Measurements from ENCODE around the gene RNF180. TPM values are rescaled to one million over a fixed set of nuclear protein-coding genes. Genes with fewer than 3 reads are reported as not detected.

Gene RNF180
- total and polyA plus RNA-seq, 2 of the 13 experiments (the other 11 are each of a cell fraction or from before 2014, with no cell fraction given): 0.20 TPM; not detected in 1

DNA sequence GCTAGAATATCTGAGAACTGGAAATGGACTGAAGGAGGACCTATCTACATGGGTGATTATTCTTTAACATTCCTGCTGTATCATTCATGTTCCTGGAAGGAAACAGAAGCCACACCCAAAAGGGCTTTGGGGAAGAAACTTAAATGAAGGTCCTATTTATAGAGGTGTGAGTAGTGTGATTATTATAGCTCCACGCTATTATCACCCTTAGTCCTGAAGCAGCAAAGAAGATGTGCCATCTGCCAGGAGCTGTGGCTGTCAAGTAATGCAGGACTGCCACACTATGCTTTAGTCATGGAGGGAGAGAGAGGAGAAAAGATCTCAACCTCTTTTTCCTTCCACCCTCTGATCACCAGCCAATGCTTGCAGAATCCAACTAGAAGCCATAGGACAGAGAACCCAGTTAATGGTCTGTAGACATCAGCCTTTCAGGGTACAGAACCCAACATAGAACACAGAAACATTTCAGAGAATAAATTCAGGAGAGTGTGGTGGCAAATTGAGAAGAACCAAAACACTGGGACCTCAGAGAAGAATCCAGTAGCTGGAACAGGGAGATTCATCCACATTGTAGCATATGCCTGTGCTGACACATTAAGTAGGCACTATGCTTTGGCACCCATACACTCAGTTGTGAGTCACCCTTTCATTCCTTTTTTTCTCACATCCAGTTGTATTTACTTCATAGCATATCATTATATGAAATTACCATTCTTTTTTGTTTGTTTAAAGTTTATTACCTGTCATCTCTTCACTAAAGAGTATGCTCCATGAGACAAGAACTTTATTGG lies 21.0 kb upstream of the RNF180 start:
- ATAC-seq: no peak
- in situ Hi-C loops (cut with HindIII; ENCODE audit: extremely low pct_ligation_motif_present, low pct_unique_long_range_greater_than_20kb): no loop called here
- Histone ChIP-seq H3K4me1 (ENCODE audit: insufficient read depth, low read length) (no peaks in the 10 kb centered on the region), H3K36me3 (replicated peaks in 1 of 2; ENCODE audit: control insufficient read depth in 1 of 2, insufficient read depth in 2 of 2, low read length in 2 of 2) (no peaks in the 10 kb centered on the region), H3K79me2 (ENCODE audit: insufficient read depth, low read length) (no peaks in the 10 kb centered on the region), H2AFZ (ENCODE audit: low read length) (no peak overlapping the region), H4K20me1 (ENCODE audit: insufficient read depth, low read length) (no peaks in the 10 kb centered on the region), H3K4me3 (replicated peaks in 1 of 3; ENCODE audit: insufficient read depth in 1 of 3, low read depth in 2 of 3, low read length in 3 of 3) (no peak overlapping the region), H3K9ac (ENCODE audit: insufficient read depth, low read depth, low read length) (no peak overlapping the region), H3K9me3 (ENCODE audit: low read length) (no peaks in the 10 kb centered on the region), H3K4me2 (ENCODE audit: low read depth, low read length) (no peak overlapping the region), H3K27me3 (ENCODE audit: control insufficient read depth in 1 of 2, insufficient read depth in 2 of 2, low read length in 2 of 2) (no peaks in the 10 kb centered on the region), H3K27ac (ENCODE audit: extremely low read length, insufficient read depth, low read length) (no peak overlapping the region)
- WGBS (ENCODE audit: low lambda C conversion rate): 0% methylated on average over 1 of the region's 1 CpG
- TF ChIP-seq, protein P1, sequence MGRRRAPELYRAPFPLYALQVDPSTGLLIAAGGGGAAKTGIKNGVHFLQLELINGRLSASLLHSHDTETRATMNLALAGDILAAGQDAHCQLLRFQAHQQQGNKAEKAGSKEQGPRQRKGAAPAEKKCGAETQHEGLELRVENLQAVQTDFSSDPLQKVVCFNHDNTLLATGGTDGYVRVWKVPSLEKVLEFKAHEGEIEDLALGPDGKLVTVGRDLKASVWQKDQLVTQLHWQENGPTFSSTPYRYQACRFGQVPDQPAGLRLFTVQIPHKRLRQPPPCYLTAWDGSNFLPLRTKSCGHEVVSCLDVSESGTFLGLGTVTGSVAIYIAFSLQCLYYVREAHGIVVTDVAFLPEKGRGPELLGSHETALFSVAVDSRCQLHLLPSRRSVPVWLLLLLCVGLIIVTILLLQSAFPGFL (CRISPR knock-in tag; IDR thresholded peaks at IDR 0.05): no peak
- no peak for TF ChIP-seq EZH2 (conservative IDR thresholded peaks at IDR 0.05; ENCODE audit: low read depth, low read length)
- no peak for TF ChIP-seq FOSL2 (CRISPR knock-in tag; IDR thresholded peaks at IDR 0.05)
- TF ChIP-seq SMARCC2 (IDR thresholded peaks at IDR 0.05): no peak
- no peak for TF ChIP-seq TGIF2 (CRISPR knock-in tag; IDR thresholded peaks at IDR 0.05)
- TF ChIP-seq FOXA3 (CRISPR knock-in tag; IDR thresholded peaks at IDR 0.05): no peak
- no peak for TF ChIP-seq ZKSCAN5 (CRISPR knock-in tag; IDR thresholded peaks at IDR 0.05)
- no peak for TF ChIP-seq NR2C2 (CRISPR knock-in tag; IDR thresholded peaks at IDR 0.05; ENCODE audit: borderline replicate concordance)
- TF ChIP-seq DNMT1 (CRISPR knock-in tag; IDR thresholded peaks at IDR 0.05): no peak
- no peak for TF ChIP-seq ZNF296 (CRISPR knock-in tag; conservative IDR thresholded peaks at IDR 0.05)
- TF ChIP-seq ZNF253 (CRISPR knock-in tag; IDR thresholded peaks at IDR 0.05; ENCODE audit: borderline replicate concordance): no peak
- TF ChIP-seq GABPA (IDR thresholded peaks at IDR 0.05; ENCODE audit: low read depth, low read length): no peak
- TF ChIP-seq GABPA (CRISPR knock-in tag; IDR thresholded peaks at IDR 0.05; ENCODE audit: low read depth): no peak
- no peak for TF ChIP-seq SOX5 (CRISPR knock-in tag; IDR thresholded peaks at IDR 0.05; ENCODE audit: borderline replicate concordance)
- TF ChIP-seq SP2 (CRISPR knock-in tag; IDR thresholded peaks at IDR 0.05): no peak
- TF ChIP-seq MED13 (CRISPR knock-in tag; IDR thresholded peaks at IDR 0.05): no peak
- no peak for TF ChIP-seq ASH2L (IDR thresholded peaks at IDR 0.05; ENCODE audit: insufficient read length, low read depth, low read length)
- no peak for TF ChIP-seq DPF2 (CRISPR knock-in tag; IDR thresholded peaks at IDR 0.05; ENCODE audit: borderline replicate concordance, low read depth)
- no peak for TF ChIP-seq KDM6A (CRISPR knock-in tag; IDR thresholded peaks at IDR 0.05; ENCODE audit: low read depth)
- no peak for TF ChIP-seq BORCS8-MEF2B (CRISPR knock-in tag; IDR thresholded peaks at IDR 0.05)
- TF ChIP-seq, protein P2, sequence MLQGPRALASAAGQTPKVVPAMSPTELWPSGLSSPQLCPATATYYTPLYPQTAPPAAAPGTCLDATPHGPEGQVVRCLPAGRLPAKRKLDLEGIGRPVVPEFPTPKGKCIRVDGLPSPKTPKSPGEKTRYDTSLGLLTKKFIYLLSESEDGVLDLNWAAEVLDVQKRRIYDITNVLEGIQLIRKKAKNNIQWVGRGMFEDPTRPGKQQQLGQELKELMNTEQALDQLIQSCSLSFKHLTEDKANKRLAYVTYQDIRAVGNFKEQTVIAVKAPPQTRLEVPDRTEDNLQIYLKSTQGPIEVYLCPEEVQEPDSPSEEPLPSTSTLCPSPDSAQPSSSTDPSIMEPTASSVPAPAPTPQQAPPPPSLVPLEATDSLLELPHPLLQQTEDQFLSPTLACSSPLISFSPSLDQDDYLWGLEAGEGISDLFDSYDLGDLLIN (CRISPR knock-in tag; IDR thresholded peaks at IDR 0.05; ENCODE audit: borderline replicate concordance): no peak
- CTCF ChIA-PET (ENCODE audit: low intra/inter-chr PET ratio, low total read pairs): no interaction called here
- no peak for FAIRE-seq
- POLR2A ChIA-PET: no interaction called here
- no peak for DNase-seq (ENCODE audit: low spot score)
- intact Hi-C loops (cut with micrococcal nuclease; ENCODE audit: unreplicated experiment): loop anchor here (5.0 kb wide), 1 partner anchor 468 kb away; no protein-coding TSS in a partner anchor
- no TSS peak for BruUV-seq (replicated peaks)

All from HepG2 (cell line).